ENCODE data around the gene ITGBL1. TPM values are rescaled to one million over a fixed set of nuclear protein-coding genes. Genes with fewer than 3 reads are reported as not detected.

The ITGBL1 gene
- total and polyA plus RNA-seq, 7 donors, result 0.44 to 5.7 (median 1.7) TPM

- Histone ChIP-seq H3K27me3 (ENCODE audit: insufficient read depth in 3 of 3, low read length in 2 of 3) (no peaks in the 10 kb centered on the region), H3K4me3 (no peak overlapping the region), H3K9me3 (no peaks in the 10 kb centered on the region), H3K27ac (no peak overlapping the region), H3K36me3 (ENCODE audit: insufficient read depth in 1 of 2, low read depth in 1 of 2) (no peaks in the 10 kb centered on the region), H3K4me1 (no peaks in the 10 kb centered on the region)
- 85 to 90% (median 89%) methylated on average over 4 of the region's 4 CpGs for whole genome bisulfite sequencing, 3 donors
- TF ChIP-seq CTCF (IDR thresholded peaks at IDR 0.05), result no peak
- intact Hi-C loops (cut with DNase I), result no loop called here
- DNase-seq (no peak), ATAC-seq (no peak)
These were observed 138.0 kb downstream of the ITGBL1 start for GRCh38 chr13:101590479-101590878.

- DNase-seq, result no peak
- Histone ChIP-seq H3K27ac (no peak overlapping the region), H3K4me1 (no peaks in the 10 kb centered on the region), H3K4me3 (no peak overlapping the region), H3K9me3 (no peaks in the 10 kb centered on the region), H3K27me3 (ENCODE audit: insufficient read depth in 3 of 3, low read length in 2 of 3) (no peaks in the 10 kb centered on the region), H3K36me3 (ENCODE audit: insufficient read depth in 1 of 2, low read depth in 1 of 2) (no peaks in the 10 kb centered on the region)
- intact Hi-C loops (cut with DNase I), result no loop called here
- no peak for ATAC-seq
- 76 to 90% (median 80%) methylated on average over 5 of the region's 5 CpGs for WGBS, 3 donors
- no peak for TF ChIP-seq CTCF (IDR thresholded peaks at IDR 0.05)
These were observed 142.5 kb downstream of the ITGBL1 start for GRCh38 chr13:101594936-101595335.

GRCh38 chr13:101596803-101597202 is 144.3 kb downstream of the ITGBL1 start:
- no peak for TF ChIP-seq CTCF (IDR thresholded peaks at IDR 0.05)
- DNase-seq (no peak), ATAC-seq (no peak)
- Histone ChIP-seq H3K27ac (no peak overlapping the region), H3K4me1 (no peaks in the 10 kb centered on the region), H3K27me3 (ENCODE audit: insufficient read depth in 3 of 3, low read length in 2 of 3) (no peaks in the 10 kb centered on the region), H3K9me3 (no peaks in the 10 kb centered on the region), H3K4me3 (no peak overlapping the region), H3K36me3 (ENCODE audit: insufficient read depth in 1 of 2, low read depth in 1 of 2) (no peaks in the 10 kb centered on the region)
- intact Hi-C loops (cut with DNase I), result no loop called here
- 85 to 91% (median 88%) methylated on average over 4 of the region's 4 CpGs for WGBS, 3 donors

DNA sequence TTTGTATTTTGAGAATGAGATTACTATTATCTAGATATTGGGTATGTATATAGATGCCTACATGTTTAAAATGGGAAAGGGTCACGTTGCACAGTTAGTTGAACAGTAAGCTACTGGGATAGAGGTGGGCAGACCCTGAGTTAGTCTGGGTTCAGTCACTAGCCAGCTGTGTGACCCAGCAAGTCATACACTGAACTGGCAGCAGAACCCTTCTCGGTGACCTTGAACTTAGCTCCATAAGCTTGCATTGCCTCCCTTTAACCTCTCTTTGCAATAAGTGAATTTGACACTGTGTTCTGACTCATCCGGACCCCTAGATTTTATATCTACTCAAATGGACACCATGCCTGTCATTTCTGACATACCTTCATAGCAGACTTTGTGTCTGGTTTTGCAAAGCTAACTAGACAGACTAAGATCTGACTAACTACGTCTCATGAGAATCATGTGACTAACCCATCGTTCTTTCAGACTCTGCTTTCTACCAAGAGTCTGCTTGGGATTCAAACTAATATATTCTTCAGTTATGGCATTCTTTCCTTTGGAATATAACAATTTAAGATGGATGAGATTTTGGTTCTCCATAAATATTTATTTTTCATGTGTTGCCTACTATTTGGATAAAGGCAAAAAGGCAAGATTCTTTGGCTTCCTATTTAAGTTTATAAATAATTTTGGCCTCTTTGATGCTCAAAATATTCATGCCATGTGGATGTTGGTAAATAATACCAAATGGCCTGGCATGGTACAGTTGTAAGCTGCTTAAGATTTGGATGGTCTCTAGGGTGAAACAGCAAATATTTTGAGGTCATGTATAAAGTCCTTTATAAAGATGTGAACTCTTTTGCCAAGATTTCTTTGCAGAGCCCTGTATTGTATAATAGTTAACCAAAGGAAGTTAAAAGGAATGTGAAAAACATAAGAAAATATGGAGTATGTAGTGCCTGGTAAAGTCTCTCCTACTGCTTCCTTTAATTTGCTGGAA is 159.3 kb downstream of the ITGBL1 start:
- Histone ChIP-seq H3K9me3 (no peaks in the 10 kb centered on the region), H3K27ac (no peak overlapping the region), H3K36me3 (ENCODE audit: insufficient read depth in 1 of 2, low read depth in 1 of 2) (no peaks in the 10 kb centered on the region), H3K4me1 (no peaks in the 10 kb centered on the region), H3K27me3 (ENCODE audit: insufficient read depth in 3 of 3, low read length in 2 of 3) (no peaks in the 10 kb centered on the region), H3K4me3 (no peak overlapping the region)
- no peak for DNase-seq
- intact Hi-C loops (cut with DNase I), result no loop called here
- no peak for ATAC-seq
- WGBS, 3 donors, result 82 to 85% (median 84%) methylated on average over 5 of the region's 5 CpGs
- TF ChIP-seq CTCF (IDR thresholded peaks at IDR 0.05), result no peak
